Trophoblast cell (in vitro differentiated cells and primary cell): ENCODE results near the gene QKI.

Experiments
- DNase-seq, 2 donors: peaks; one replicate each; pipeline ENCODE4 v3.0.0-alpha.2; 2016
- H2AFZ ChIP-seq: 2 replicates; pipeline ENCODE4 v1.6.1; 2013; ENCODE audit warnings: low read length, moderate library complexity, mild to moderate bottlenecking; ENCODE audit not compliant: insufficient read depth, poor library complexity
- H2AK5ac ChIP-seq: 2 replicates; pipeline ENCODE4 v1.6.1; 2013; ENCODE audit warnings: mild to moderate bottlenecking, low read length
- H2BK120ac ChIP-seq: 2 replicates; pipeline ENCODE4 v1.6.1; 2013; ENCODE audit warnings: low read length, mild to moderate bottlenecking, moderate library complexity; ENCODE audit not compliant: insufficient read depth, poor library complexity
- H2BK12ac ChIP-seq: 2 replicates; pipeline ENCODE4 v1.6.1; 2013; ENCODE audit warnings: mild to moderate bottlenecking, low read length, moderate library complexity
- H2BK5ac ChIP-seq: 2 replicates; pipeline ENCODE4 v1.6.1; 2013; ENCODE audit warnings: low read length, low read depth, moderate library complexity, mild to moderate bottlenecking; ENCODE audit not compliant: poor library complexity
- H3K14ac ChIP-seq: 2 replicates; pipeline ENCODE4 v1.6.1; 2013; ENCODE audit warnings: mild to moderate bottlenecking, low read length
- H3K18ac ChIP-seq: 2 replicates; pipeline ENCODE4 v1.6.1; 2013; ENCODE audit warnings: mild to moderate bottlenecking, low read length
- H3K23ac ChIP-seq: 2 replicates; pipeline ENCODE4 v1.6.1; 2013; ENCODE audit warnings: low read length
- H3K27ac ChIP-seq: 2 replicates; pipeline ENCODE4 v1.5.1; 2013; ENCODE audit warnings: low read depth, mild to moderate bottlenecking, inconsistent platforms, low read length, moderate library complexity
- H3K27me3 ChIP-seq: 2 replicates; pipeline ENCODE4 v1.6.1; 2013; ENCODE audit warnings: inconsistent platforms, mild to moderate bottlenecking, low read length, moderate library complexity; ENCODE audit not compliant: insufficient read depth
- H3K36me3 ChIP-seq, 2 experiments: 1 replicate in 1 of 2; 2 replicates in 1 of 2; pipeline ENCODE4 v1.6.1; 2013; ENCODE audit warnings: low read length in 2 of 2, mild to moderate bottlenecking in 2 of 2, moderate library complexity in 1 of 2; ENCODE audit not compliant: insufficient read depth in 2 of 2, control insufficient read depth in 1 of 2
- H3K4ac ChIP-seq: 2 replicates; pipeline ENCODE4 v1.6.1; 2013; ENCODE audit warnings: low read depth, mild to moderate bottlenecking, low read length, moderate library complexity
- H3K4me1 ChIP-seq, 2 experiments: 1 replicate in 1 of 2; 2 replicates in 1 of 2; pipeline ENCODE4 v1.6.1; 2013; ENCODE audit warnings: low read length in 2 of 2, mild to moderate bottlenecking in 2 of 2, moderate library complexity in 1 of 2; ENCODE audit not compliant: insufficient read depth in 2 of 2, control insufficient read depth in 1 of 2
- H3K4me2 ChIP-seq: 2 replicates; pipeline ENCODE4 v1.6.1; 2013; ENCODE audit warnings: inconsistent platforms, mild to moderate bottlenecking, low read length, moderate library complexity
- H3K4me3 ChIP-seq: 2 replicates; pipeline ENCODE4 v1.5.1; 2013; ENCODE audit warnings: mild to moderate bottlenecking, low read depth, low read length, inconsistent platforms
- H3K79me1 ChIP-seq: one replicate; pipeline ENCODE4 v1.6.1; 2013; ENCODE audit warnings: low read length
- H3K79me2 ChIP-seq: 2 replicates; pipeline ENCODE4 v1.6.1; 2013; ENCODE audit warnings: low read length, mild to moderate bottlenecking; ENCODE audit not compliant: control insufficient read depth, insufficient read depth, poor library complexity
- H3K9ac ChIP-seq: 2 replicates; pipeline ENCODE4 v1.6.1; 2013; ENCODE audit warnings: mild to moderate bottlenecking, low read length
- H3K9me3 ChIP-seq: 2 replicates; pipeline ENCODE4 v1.6.1; 2013; ENCODE audit warnings: low read depth, mild to moderate bottlenecking, control low read depth, inconsistent platforms, low read length; ENCODE audit not compliant: insufficient read depth
- H4K12ac ChIP-seq: 2 replicates; pipeline ENCODE4 v1.6.1; 2013; ENCODE audit warnings: low read depth, mild to moderate bottlenecking, low read length, moderate library complexity
- H4K8ac ChIP-seq: 2 replicates; pipeline ENCODE4 v1.6.1; 2013; ENCODE audit warnings: low read depth, mild to moderate bottlenecking, low read length, moderate library complexity
- H4K91ac ChIP-seq: one replicate; pipeline ENCODE4 v1.6.1; 2013; ENCODE audit warnings: low read depth, mild to moderate bottlenecking, low read length, moderate library complexity
- WGBS: extraction: QIAGEN DNeasy Blood & Tissue Kit; methylation state at CpG from one replicate; pipeline ENCODE4 v1.1.7; 2013; ENCODE audit warnings: missing lambda C conversion rate; ENCODE audit not compliant: insufficient read length, insufficient coverage; ENCODE audit errors: extremely low coverage; 5-methylcytosine and 5-hydroxymethylcytosine counted together

QKI gene

GRCh38 chr6:163406830-163407229 is 7.7 kb upstream of the QKI start:
- Histone ChIP-seq H3K4ac (no peak overlapping the region), H3K36me3 (no peaks in the 10 kb centered on the region), H4K12ac (no peak overlapping the region), H3K9ac (no peak overlapping the region), H3K23ac (no peak overlapping the region), H3K4me1 (no peaks in the 10 kb centered on the region), H2BK120ac (no peak overlapping the region), H3K14ac (no peak overlapping the region), H3K27ac (no peak overlapping the region), H3K79me1 (peaks cover 7% of the 10 kb centered on the region), H2BK12ac (no peak overlapping the region), H4K8ac (no peak overlapping the region), H4K91ac (no peak overlapping the region), H3K27me3 (no peaks in the 10 kb centered on the region), H3K18ac (no peak overlapping the region), H2BK5ac (no peak overlapping the region), H3K79me2 (peaks cover 2% of the 10 kb centered on the region), H2AFZ (no peak overlapping the region), H3K4me2 (no peak overlapping the region), H2AK5ac (no peak overlapping the region), H3K9me3 (no peaks in the 10 kb centered on the region), H3K4me3 (no peak overlapping the region)
- no CpG with 5 or more reads among the region's 2 CpGs for WGBS
- no peak for DNase-seq

DNA sequence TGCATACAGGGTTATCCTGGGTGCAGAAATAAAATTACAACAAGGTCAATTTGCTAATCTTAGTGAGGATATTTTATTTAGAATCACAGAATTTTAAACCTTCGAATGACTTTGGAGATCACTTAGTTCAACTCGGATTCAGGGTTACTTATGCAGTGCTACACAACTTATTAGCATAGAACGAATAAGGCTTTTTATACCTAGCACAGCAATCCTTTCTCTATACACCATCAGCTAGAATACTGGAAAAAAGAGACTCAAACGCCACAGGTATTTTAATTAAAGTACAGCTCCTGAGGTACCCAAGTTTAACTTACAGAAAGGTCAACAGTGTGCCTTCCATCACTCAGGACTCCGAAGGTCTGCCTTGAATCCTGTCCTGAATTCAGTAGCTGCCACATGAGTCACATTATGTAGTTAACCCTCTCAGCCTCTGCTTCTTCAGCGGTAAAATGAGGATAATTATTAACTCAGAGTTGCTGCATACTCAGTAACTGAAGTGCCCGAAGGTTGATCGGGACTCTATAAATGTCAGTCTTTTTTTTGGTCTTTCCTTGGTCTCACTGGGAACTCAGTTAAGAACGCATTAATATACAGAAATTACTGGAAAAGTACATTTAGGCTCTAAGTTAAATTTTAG is 6.0 kb upstream of the QKI start:
- Histone ChIP-seq H2AFZ (no peak overlapping the region), H4K12ac (no peak overlapping the region), H3K79me1 (peaks cover 9% of the 10 kb centered on the region), H2AK5ac (no peak overlapping the region), H2BK5ac (no peak overlapping the region), H3K4me1 (peaks cover 0 to 2% of the 10 kb centered on the region in 2 experiments), H3K27me3 (no peaks in the 10 kb centered on the region), H3K18ac (no peak overlapping the region), H2BK120ac (no peak overlapping the region), H2BK12ac (no peak overlapping the region), H3K4me2 (no peak overlapping the region), H3K9me3 (no peaks in the 10 kb centered on the region), H3K4ac (no peak overlapping the region), H4K91ac (no peak overlapping the region), H3K36me3 (no peaks in the 10 kb centered on the region), H3K9ac (no peak overlapping the region), H3K14ac (no peak overlapping the region), H3K27ac (no peak overlapping the region), H4K8ac (no peak overlapping the region), H3K79me2 (peaks cover 5% of the 10 kb centered on the region), H3K4me3 (no peak overlapping the region), H3K23ac (no peak overlapping the region)
- WGBS: no CpG with 5 or more reads among the region's 9 CpGs
- DNase-seq: no peak

GRCh38 chr6:163409712-163410111 is 4.8 kb upstream of the QKI start:
- no peak for DNase-seq
- no peaks in the 10 kb centered on the region for H3K36me3 ChIP-seq
- no peaks in the 10 kb centered on the region for H3K27me3 ChIP-seq
- H3K4me3 ChIP-seq: no peak overlapping the region
- no peak overlapping the region for H2AK5ac ChIP-seq
- no peak overlapping the region for H3K4me2 ChIP-seq
- H4K12ac ChIP-seq: no peak overlapping the region
- H3K4ac ChIP-seq: no peak overlapping the region
- H3K23ac ChIP-seq: no peak overlapping the region
- no peak overlapping the region for H2BK12ac ChIP-seq
- no peak overlapping the region for H4K91ac ChIP-seq
- no peak overlapping the region for H2BK120ac ChIP-seq
- no peak overlapping the region for H3K14ac ChIP-seq
- H2AFZ ChIP-seq: no peak overlapping the region
- no peak overlapping the region for H3K27ac ChIP-seq
- H3K9me3 ChIP-seq: no peaks in the 10 kb centered on the region
- H3K9ac ChIP-seq: no peak overlapping the region
- 100% methylated on average over 2 of the region's 12 CpGs for WGBS
- H3K79me2 ChIP-seq: peaks cover 7% of the 10 kb centered on the region
- peaks cover 0 to 2% of the 10 kb centered on the region in 2 experiments for H3K4me1 ChIP-seq
- H3K18ac ChIP-seq: no peak overlapping the region
- H4K8ac ChIP-seq: no peak overlapping the region
- no peak overlapping the region for H2BK5ac ChIP-seq
- peaks cover 17% of the 10 kb centered on the region for H3K79me1 ChIP-seq

DNA sequence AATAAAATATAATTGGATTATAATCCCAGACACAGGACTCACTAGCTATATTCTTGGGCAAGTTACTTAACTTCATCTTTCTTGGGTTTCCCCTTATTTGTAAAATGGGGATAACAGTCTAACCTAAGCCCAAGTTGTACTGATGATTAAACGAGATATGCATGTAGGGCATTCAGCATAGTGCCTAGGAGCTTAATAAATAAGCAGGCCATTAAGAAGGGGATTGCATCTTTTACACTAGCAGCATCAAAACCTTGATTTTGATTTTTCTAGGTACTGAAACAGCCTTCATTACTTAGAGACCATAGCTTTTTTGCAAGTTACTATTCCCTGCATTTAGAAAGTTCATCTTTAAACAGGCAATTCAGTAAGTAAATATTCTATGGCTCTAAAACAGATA is 2.2 kb upstream of the QKI start:
- no peaks in the 10 kb centered on the region for H3K36me3 ChIP-seq
- no peak overlapping the region for H2BK5ac ChIP-seq
- H3K79me2 ChIP-seq: peaks cover 21% of the 10 kb centered on the region
- no peak overlapping the region for H3K4ac ChIP-seq
- DNase-seq: no peak
- no CpG with 5 or more reads among the region's 1 CpG for WGBS
- H4K91ac ChIP-seq: no peak overlapping the region
- H2AFZ ChIP-seq: no peak overlapping the region
- no peak overlapping the region for H4K12ac ChIP-seq
- peaks cover 28% of the 10 kb centered on the region for H3K79me1 ChIP-seq
- no peaks in the 10 kb centered on the region for H3K9me3 ChIP-seq
- H3K14ac ChIP-seq: no peak overlapping the region
- no peak overlapping the region for H2BK12ac ChIP-seq
- H4K8ac ChIP-seq: no peak overlapping the region
- H3K4me3 ChIP-seq: no peak overlapping the region
- H3K4me2 ChIP-seq: no peak overlapping the region
- H3K27ac ChIP-seq: no peak overlapping the region
- no peak overlapping the region for H3K9ac ChIP-seq
- H3K23ac ChIP-seq: no peak overlapping the region
- H3K4me1 ChIP-seq: peaks cover 0 to 2% of the 10 kb centered on the region in 2 experiments
- no peak overlapping the region for H2AK5ac ChIP-seq
- H3K18ac ChIP-seq: no peak overlapping the region
- no peaks in the 10 kb centered on the region for H3K27me3 ChIP-seq
- H2BK120ac ChIP-seq: no peak overlapping the region
